GM19438 (cell line): ENCODE results near the gene PABPN1.
A peak's percentile ranks its signal among the peaks of the same experiment; 100 is the strongest.
"Not testable (repeated sequence)": the region's sequence is repeated elsewhere in the genome, so short reads cannot be mapped to it uniquely, and the experiment has no call there.

Experiments
- ATAC-seq: cut with Tn5 transposase; IDR thresholded peaks from one replicate; pipeline ENCODE4 v1.9.1; 2021; ENCODE audit warnings: low read depth; ENCODE audit not compliant: unreplicated experiment

PABPN1 gene

DNA sequence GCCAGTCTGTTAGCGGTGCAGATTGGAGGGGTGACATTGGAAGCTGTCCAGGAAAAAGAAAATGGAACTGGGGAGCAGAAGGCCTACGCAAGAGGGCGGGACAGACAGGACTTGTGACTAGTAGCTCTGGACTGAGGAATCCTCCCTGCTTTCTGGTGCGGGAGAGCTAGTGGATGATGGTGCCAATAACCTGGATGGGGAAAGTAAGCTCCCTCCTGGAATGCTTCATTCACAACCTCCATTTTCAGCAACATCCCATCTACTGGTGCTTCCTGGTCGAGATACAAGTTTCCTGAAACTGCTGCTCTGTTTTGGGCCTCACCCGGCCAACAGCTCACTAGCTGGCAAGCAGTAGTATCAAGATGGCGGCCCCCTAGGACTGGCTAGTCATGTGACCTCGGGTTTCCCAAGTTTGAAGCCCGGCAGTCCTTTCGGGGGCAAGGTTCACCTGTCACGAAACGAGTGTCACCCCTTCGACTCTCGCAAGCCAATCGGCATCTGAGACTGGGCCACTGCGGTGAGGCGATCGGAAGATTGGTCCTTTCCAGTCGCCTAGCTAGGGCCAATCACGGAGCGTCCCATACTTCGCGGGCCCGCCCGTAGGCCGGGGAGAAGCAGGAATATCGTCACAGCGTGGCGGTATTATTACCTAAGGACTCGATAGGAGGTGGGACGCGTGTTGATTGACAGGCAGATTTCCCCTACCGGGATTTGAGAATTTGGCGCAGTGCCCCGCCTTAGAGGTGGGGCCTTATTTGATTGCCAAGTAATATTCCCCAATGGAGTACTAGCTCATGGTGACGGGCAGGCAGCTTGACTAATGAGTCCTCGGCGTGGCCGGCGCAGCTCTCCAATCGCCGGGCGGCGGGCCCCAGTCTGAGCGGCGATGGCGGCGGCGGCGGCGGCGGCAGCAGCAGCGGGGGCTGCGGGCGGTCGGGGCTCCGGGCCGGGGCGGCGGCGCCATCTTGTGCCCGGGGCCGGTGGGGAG lies at the start of gene PABPN1:
Gene PABPN1 (plus strand): TSS at position 874 of the 988 bp plus-strand sequence. CDS start 13 bp downstream, at position 887.
- ATAC-seq = peak; percentile 87

DNA sequence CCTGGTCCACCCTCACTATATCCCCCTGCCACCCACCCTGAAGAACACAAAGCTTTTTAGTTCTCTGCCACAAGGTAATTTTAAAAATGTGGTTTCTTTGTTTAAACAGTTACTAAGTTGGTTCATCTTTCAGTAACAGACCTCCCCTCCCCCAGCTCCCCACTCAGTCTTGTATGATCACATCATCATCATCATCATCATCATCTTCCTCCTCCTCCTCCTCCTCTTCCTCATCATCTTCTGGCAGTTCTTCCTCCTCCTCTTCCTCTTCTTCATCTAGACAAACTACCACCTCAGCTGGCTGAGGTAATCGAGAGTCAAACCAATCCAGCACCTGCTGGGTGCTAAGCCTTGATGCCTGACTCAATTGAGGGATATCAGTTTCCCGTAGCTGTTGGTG lies 45.8 kb upstream of the PABPN1 start:
- no peak for ATAC-seq

- ATAC-seq = no peak
These were observed 44.1 kb upstream of the PABPN1 start for GRCh38 chr14:23277189-23277588.

DNA sequence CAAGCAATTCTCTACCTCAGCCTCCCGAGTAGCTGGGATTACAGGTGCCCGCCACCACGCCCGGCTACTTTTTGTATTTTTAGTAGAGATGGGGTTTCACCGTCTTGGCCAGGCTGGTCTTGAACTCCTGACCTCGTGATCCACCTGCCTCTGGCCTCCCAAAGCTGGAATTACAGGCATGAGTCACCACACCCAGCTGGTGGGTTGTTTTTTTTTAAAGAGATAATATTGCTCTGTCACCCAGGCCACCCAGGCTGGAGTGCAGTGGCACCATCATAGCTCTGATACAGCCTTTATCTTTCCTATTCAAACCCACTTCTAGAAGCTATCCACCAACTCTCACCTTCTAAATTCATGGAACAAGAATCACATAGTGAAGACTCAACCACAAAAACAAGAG lies 43.3 kb upstream of the PABPN1 start:
- ATAC-seq = not testable (repeated sequence)

GRCh38 chr14:23281247-23281646 lies 40.0 kb upstream of the PABPN1 start:
- no peak for ATAC-seq

DNA sequence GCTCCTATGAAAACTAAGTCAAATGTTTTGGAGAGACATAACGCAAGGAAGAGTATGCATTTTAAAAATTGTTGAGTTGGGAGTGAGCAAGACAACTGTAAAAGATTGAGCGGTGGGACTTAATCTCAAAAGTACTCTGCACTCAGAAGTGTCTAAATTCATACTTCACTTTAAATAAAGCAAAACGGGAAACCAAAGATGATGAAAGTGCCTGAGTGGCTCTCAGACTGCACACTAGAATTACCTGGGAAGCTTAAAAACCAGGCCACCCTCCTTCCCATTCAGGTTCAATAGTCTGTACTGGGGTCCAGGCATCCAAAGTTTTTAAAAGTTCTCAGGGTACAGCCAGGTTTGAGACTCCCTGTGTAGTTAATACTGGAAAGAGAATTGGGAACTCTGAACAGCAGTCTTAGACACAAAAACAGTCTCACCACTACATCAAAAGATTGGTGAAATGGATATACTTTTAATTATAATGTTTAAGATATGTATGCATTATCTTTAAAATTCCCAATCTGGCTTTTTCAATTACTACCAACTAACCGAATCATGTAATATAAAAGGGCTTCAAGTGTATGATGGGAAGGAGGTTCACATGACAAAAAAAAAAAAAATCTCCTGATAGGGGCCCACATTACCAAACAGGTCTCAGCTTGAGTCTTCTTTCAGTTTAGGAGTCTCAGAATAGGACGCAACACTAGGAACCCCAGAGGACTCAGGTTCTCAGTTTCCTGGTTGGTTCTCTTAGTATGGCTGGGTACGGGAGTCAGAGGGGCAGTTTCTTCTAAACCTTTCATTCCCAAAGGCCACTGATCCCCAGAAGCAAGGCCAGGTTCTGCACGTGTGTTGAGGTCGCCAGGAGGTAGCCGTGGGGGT lies 36.4 kb upstream of the PABPN1 start:
- peak; percentile 16 for ATAC-seq

DNA sequence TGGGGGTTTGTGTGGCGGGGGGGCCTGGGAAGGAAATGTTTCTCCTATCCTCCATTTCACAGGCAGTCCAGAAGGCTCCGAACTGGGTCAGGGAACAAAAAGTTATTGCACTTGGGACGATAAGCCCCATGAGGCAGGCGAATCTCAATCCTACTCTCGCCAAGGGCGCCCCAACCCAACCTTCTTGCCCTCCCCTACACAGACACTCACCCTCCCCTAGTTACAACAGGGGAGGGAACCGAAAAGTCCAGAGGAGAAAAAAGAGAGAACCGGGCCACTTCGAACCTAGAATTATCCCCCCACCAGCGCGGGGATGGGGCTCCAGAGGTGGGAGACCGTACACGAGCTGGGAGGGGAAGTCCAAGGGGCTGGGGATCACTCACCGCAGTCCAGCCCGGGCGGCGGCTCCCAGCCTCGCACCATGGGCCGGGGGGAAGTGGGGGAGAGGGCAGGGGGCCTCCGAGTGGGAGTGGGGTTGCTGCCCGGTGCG lies 35.7 kb upstream of the PABPN1 start:
- peak; percentile 19 for ATAC-seq

GRCh38 chr14:23286020-23286901 lies 35.0 kb upstream of the PABPN1 start, which contains the start of gene HOMEZ:
TSS of gene HOMEZ (minus strand) at chr14:23286132. CDS start at chr14:23285952, 180 bp downstream.
- peak; percentile 97 for ATAC-seq

GRCh38 chr14:23286902-23287479 lies 34.3 kb upstream of the PABPN1 start:
- no peak for ATAC-seq

- ATAC-seq = no peak
These were observed 26.3 kb upstream of the PABPN1 start for GRCh38 chr14:23294734-23295561.

DNA sequence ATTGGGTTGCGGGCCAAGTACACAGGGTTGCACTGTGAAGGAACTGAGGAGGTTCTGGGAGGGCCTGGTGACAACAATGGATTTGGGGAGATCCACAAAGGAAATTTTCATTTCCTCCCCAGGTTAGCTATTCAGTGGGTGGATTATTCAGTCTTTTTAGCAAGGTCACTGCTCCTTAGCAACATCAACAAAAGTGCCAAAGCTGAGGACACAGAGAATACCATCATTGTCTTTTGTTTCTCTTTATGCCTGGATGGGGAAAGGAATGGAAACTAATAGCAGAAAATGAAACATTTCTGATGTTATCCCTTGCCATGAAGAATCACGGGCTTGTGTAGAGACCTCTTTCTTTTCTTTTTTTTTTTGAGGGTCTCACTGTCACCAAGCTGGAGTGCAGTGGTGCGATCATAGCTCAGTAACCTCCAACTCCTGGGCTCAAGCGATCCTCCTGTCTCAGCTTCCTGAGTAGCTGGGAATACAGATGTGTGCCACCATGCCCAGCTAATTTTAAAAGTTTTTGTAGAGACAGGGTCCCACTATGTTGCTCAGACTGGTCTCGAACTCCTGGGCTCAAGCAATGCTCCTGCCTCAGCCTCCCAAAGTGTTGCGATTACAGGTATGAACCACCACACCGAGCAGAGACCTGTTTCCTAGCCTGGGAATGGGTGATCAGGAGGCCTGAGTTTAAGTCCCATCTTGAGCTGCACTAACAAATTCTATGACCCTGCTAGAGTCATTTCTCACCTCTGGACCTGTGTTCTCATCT lies 25.1 kb upstream of the PABPN1 start:
- no peak for ATAC-seq

- no peak for ATAC-seq
These were observed 24.2 kb upstream of the PABPN1 start for GRCh38 chr14:23297096-23297495.

DNA sequence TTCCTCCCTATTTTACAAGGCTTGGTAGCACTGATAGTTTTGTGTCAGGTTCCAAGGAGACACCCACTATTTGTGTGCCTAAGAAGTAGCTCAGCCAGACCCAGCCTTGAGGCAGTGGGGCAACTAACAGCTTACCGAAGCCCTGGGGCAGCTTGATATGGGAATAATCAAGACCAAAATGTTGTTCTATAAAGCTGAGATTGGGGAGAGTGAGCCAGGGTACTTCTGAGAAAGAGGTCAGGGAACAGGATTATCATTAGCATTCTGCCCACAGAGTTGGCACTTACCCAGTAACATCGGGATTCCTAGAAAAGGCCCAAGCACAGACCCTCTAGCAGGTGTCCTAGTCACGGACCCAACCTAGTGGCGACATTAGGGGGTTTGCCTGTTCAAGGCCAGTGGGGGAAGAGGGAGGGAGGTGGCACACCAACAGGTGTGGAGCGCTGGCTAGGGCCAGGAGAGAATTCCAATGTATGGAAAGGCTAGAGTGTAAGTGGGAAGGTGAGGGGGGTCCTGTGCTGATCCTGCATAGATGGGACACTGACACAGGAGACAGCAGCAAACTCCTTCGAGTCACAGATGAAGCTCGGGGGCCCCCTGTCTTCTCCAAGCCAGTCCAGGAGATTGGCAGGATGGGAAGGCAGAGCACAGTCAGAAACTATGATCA lies 23.5 kb upstream of the PABPN1 start:
- ATAC-seq = no peak

- no peak for ATAC-seq
These were observed 21.9 kb upstream of the PABPN1 start for GRCh38 chr14:23299211-23299957.

GRCh38 chr14:23299986-23300686 lies 21.1 kb upstream of the PABPN1 start:
- no peak for ATAC-seq

GRCh38 chr14:23300687-23301223 lies 20.5 kb upstream of the PABPN1 start:
- no peak for ATAC-seq
